ENCODE results near the gene MYO3B.
"Not testable (repeated sequence)": the region's sequence is repeated elsewhere in the genome, so short reads cannot be mapped to it uniquely, and the experiment has no call there.

The MYO3B gene

DNA sequence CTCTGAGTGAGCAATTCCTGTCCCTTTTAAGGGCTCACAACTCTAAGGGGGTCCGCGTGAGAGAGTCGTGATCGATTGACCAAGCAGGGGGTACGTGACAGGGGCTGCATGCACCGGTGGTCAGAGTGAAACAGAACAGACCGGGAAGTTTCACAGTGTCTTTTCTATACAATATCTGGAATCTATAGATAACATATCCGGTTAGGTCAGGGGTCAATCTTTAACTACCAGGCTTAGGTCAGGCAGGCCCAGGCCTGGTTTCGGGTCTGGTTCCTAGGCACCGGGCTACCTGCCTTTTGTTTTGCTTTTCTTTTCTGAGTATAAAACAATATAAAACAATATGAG is 35.3 kb downstream of the MYO3B start:
- not testable (repeated sequence) for DNase-seq (ENCODE audit: low read depth)

DNA sequence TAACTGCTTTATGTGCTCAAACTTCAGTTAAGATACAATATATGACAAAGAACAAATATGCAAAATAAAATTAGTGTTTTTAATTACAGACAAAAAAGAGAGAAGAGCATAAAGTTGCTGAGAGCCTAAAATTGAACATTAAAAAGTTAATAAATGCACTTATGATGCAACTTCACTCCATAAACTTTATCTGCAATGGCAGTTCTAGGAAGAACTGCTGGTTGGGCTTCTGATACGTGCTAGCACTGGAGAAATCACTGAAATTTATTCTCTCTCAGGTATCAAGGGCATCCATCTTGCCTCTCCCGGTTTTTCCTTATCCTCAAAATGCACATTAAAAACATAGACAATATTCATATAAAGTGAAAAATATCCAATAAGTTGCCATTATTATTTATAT is 35.7 kb downstream of the MYO3B start:
- DNase-seq (ENCODE audit: low read depth) = no peak

DNA sequence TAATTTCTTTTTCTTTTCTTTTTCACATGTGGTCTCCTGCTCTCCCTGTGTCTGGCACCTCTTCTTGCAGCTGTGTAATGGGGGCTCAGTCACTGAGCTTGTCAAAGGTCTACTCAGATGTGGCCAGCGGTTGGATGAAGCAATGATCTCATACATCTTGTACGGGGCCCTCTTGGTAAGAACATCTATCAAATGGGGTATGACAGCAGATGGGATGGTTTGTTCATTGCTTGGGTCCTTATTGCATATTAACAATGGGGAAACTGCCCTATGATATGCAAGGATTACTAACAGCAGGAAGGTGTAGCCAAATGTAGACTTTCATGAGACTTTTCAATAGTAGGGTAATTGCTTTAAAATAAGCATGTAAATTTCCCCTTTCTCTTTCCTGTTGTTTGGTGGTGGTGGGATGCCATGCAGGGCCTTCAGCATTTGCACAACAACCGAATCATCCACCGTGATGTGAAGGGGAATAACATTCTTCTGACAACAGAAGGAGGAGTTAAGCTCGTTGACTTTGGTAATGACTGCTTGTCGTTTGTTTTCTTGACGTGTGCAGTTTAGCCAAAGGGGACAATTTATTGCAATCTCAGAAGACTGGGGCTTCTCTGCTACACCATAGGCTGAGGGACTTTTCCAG is 36.5 kb downstream of the MYO3B start:
- DNase-seq (ENCODE audit: low read depth) = no peak

DNA sequence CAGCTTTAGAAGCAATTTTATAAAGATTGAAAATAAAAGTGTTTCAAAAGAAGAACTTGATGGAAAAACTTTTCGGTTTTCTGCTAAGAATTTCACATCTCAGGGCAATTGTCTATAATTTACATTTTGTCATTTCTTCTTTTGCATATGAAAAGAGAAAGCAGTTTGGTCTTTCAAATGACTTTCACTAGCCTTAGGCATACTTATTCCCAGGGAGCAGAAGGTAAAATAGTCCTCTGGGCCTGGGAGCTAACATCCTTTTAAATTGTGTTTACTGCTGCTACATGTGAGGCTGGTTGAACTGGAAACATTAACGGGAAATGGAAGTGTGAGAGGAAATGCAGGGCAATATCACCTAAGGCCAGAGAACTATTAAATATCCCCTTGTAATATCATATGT is 37.1 kb downstream of the MYO3B start:
- no peak for DNase-seq (ENCODE audit: low read depth)

DNA sequence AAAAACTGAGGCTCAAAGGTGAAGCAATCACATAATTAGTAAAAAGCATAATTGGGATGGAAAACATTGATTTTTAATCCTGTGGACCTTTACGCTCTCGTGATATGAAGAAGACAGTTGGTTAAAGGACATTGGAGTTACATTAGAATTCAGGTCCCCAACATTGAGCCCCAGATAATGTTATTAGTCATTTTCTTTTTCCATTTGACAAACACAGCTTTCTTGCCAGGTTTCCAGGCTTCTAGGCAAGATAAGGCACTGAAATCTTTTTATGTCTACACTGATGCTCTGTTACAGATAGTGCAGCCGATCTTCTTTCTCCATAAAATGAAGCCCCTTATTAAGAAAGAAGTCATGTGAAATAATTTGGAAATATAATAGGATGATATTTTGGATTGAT is 38.5 kb downstream of the MYO3B start:
- no peak for DNase-seq (ENCODE audit: low read depth)

DNA sequence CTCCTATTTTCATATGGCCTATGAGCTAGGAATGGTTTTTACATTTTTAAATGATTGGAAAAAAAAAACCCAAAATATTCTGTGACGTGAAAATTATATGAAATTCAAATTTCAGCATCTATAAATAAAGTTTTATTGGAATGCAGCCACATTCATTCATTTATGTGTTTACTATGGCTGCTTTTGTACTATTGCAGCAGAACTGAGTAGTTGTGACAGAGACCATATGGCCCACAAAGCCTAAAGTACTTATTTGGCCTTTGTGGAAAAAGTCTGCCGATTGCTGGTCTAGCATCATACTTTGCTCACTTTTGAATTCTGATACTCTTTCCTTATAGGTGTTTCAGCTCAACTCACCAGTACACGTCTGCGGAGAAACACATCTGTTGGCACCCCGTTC is 39.0 kb downstream of the MYO3B start:
- DNase-seq (ENCODE audit: low read depth) = no peak

DNA sequence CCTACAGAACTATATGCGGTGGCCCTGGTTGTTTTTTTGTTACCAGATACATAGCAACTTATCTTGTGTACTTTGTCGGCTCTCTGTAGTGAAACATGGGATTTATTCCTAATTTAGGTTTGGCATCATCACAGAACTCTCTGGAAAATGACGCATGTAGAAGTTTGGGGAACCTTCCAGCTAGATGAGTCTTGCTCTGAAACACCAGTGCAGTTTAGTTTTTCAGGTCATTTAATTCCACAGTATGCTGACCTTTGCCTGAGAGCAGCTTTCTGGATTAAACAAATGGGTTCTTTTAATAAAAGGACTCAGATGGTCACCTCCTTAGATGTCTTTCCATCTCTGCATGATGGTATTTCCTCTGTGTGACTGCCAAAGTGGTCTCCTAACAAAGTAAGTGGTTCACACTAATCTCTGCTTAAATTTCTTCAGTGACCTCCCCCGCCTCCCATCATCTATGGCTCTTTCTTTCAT is 39.9 kb downstream of the MYO3B start:
- DNase-seq (ENCODE audit: low read depth) = no peak

DNA sequence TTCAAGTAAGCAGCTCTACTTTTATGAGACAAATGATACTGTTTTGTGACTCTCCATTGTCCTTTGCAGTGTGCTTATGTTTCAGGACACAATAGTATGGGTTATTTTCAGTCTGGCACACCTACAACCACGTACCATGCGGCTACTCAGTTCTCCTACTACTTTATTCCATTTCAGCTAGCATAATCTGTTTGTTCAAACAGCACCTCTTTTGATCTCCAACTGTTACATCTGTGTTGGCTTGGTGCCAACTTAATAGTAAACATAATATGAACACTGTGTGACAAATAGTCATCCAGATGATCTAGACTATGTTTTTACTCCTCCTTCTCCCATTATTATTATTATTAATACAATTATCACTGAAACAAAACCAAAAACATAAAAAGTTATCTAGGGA is 40.5 kb downstream of the MYO3B start:
- no peak for DNase-seq (ENCODE audit: low read depth)

DNA sequence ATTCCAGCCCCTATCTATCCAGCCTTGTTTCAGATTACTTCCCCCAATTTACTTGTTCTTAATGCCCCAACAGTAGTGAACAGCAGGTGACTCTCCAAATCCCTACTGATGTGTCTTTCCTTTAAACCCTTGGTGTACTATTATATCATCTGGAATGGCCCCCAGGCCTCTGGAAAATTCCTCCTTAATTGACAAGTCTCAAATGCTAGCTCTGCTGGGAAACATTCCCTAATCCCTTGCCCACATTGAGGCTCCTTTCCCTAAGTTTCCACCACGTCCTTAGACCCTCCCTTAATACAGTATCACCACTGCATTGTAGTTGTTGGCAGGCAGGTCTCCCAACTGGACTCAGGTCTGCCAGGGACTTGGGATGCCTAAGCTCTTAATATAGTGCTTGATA is 41.0 kb downstream of the MYO3B start:
- no peak for DNase-seq (ENCODE audit: low read depth)

DNA sequence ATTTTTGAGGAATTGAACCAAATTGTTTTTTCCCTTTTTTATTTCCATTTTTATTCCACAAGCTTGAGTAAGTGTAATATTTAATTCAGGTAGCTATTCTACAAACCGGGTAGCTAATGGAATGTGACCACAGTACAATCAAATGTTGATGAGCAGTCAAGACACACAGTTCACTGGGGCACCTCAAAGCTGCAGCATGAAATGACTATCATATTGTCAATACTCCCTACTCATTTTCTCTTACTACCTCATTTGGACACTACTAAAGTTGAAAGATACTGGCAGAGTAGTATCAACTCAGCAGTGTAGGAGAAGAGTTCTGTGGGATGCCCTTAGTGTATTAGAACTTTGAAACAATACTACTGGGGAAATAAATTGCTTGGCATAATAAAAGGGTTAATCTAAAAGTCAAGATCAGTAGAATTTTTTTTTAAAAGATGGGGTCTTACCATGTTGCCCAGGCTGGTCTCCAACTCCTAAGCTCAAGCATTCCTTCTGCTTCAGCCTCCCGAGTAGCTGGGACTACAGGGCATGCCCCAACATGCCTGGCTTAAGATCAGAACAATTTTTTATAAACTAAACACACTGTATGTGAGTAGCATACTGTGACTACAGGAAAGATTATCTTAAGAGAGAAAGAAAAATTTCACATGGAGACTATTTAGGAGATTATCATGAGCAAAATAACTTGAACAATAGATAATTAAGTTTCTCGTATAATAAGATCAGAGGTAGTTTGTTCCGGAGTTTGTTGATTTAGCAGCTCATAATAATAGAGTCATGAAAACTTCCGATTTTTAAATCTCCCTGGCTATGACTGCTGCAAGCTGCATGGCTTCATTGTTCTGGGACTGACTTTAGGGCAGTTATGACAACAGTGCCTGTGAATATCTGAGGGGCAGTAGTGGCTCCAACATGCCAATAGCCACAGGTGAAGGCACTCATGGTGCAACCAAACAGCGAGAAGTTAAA is 43.7 kb downstream of the MYO3B start:
- DNase-seq (ENCODE audit: low read depth) = no peak

DNA sequence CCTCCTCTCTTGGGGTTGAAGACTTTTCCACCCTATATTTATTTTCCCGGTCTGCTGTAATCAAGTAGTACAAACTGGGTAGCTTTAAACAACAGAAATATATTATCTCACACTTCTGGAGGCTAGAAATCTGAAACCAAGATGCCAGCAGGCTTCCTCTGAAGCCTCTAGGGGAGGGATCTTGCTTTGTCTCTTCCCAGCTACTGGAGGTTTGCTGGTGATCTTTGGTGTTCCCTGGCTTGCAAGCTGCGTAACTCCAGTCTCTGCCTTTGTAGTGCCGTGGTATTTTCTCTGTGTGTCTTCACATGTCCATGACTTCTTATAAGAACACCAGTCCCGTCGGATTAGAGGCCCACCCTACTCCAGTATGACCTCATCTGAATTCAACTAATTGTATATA is 44.4 kb downstream of the MYO3B start:
- no peak for DNase-seq (ENCODE audit: low read depth)

DNA sequence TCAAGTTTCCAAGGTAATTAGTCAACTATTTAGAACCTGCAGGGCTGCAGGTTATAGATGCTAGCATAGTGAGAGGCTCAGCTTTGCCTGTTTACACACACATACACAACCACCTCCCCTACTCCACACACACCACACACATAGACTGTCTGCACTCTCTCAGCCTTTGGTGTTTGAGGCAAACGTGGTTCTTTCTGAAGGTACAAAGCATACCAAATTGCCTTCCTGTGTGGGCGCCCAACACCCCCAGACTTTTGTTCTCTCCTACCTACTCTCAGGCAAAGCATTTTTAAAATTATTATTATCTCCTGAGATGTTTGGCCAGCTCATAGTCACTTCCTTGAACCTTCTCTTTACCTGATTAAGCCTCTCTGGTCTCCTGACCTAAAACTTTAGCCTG is 44.9 kb downstream of the MYO3B start:
- no peak for DNase-seq (ENCODE audit: low read depth)

DNA sequence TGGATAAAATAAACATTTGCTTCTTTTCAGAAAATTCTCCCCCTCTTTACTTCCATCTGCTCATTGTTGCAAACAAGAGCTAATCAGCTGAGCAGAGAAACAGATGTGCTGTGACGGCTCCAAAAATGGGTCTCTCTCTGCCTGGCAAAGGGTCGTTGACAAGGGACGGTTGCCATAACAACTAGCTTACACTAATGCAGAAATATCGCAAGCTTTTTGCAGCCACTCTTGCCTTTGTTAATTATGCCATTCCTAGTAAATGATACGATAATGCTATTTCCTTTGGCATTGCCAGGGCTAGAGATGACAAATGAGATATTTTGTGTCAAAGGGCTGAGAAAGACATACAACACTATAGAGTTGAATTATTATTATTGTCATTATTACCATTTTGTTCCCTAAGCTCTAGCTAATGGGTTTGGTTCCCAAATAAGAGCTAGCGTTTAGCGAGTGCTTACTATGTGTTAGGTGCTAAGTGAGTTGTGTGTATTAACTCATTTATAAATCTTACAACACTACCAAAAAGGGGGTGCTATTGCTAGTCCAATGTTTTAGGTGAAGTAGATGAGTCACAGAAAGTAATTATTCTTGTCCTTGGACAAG is 46.8 kb downstream of the MYO3B start:
- DNase-seq (ENCODE audit: low read depth) = no peak

DNA sequence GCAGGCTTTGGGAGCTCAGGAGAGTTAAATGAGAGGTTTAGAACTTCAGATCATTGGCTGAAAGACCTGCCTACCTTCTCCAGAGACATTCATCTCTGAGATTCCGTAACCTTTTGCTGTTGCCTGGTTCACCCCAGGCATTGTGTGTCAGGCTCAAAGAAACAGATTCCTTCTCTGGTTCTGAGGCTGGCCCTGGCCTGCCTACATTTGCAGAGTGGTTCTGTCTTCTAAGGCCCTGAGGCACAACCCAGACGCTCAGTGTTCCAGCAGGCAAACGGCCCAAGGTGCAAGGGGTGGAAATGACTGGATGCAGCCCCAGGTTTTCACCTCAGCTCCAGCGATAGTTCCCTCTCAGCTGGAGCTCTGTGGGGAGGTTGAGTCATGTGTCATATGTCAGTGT is 48.3 kb downstream of the MYO3B start:
- no peak for DNase-seq (ENCODE audit: low read depth)

DNA sequence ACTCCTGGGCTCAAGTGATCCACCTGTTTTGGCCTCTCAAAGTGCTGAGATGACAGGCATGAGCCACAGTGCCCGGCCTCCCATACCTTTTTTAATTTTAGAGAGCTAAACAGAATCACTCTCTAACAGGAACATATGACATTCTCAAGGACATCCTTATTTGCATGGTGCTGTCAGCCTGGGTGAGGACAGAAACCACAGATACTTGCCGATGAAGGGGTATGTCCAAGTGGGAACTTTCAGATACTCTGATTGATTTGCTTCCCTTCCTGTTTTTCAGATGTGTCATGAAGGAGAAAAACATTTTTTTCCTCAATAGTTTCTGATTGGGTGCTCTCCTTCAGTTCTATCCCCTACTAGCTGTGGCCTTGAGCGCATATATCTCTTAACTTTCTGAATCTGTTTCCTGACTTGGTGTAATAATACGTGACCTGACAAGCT is 49.6 kb downstream of the MYO3B start:
- no peak for DNase-seq (ENCODE audit: low read depth)

DNA sequence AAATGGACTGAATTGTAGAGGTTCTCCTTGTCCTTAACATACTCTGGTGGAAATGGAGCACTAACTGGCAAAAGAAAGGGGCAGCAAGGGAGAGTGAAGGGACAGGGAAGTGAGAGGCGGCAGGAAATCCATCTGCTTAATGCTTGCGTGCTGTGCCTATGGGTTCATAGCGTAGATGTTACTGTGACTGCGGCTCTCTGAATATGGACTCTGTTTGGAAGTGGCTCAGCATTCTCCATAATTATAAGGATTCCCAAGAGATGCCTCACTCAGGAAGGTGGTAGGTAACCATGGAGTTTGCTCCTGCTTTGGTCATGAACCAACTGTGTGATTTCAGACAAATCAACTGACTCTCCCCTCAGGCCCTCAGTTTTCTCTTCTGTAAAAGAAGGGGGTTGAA is 50.0 kb downstream of the MYO3B start:
- DNase-seq (ENCODE audit: low read depth) = no peak

DNA sequence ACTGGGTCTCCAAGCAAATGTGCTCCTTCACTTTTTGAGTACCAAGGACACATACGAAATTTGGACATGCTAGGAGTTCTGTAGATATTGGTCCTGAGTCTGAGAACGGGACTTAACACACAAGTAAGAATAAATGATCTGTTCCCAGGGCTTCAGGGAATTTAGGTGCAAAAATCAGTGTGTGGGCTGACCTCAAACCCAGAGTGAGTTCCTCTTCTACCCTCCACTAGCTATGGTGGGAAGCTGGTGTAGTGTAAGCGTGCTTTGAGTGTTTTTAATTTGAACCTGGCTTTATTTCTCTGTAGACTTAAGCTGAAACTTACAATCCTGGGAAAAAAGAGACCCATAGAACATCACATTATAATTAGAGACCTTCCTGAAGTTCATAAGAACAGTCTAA is 50.5 kb downstream of the MYO3B start:
- DNase-seq (ENCODE audit: low read depth) = no peak

DNA sequence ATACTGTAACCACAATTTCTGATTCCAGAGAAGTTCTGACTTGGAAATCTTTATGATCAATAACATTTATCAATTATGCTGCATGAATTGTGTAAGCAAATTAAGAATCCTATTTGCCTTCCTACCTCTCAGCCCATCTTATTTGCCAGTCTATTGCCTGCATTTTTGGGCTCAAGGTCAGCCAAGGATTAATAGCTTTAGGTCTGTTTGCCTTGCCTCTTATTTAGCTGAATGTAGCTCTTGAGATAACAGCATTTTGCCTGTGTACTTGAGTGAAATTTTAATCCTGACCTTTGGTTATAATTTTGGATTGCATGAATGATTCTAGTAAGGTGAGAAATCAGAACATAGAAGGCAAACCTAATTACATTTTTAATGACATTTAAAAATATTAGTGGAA is 51.2 kb downstream of the MYO3B start:
- DNase-seq (ENCODE audit: low read depth) = no peak

DNA sequence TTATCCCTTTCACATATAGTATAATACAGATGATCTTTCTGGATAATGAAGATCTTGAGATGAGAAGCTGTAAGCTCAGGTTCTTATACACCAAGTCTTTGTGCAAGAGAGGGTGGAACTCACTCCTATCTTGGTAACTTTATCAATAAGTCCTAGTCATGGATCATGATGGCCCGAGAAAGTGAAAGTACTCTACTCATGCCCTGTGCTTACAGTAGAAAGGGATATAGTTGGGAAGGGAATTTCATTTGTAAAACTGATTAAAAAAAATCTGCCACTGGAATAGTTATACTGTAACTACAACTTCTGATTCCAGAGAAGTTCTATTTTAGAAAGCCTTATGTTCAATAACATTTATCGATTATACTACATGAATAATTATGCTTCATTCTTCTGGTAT is 51.8 kb downstream of the MYO3B start:
- no peak for DNase-seq (ENCODE audit: low read depth)

DNA sequence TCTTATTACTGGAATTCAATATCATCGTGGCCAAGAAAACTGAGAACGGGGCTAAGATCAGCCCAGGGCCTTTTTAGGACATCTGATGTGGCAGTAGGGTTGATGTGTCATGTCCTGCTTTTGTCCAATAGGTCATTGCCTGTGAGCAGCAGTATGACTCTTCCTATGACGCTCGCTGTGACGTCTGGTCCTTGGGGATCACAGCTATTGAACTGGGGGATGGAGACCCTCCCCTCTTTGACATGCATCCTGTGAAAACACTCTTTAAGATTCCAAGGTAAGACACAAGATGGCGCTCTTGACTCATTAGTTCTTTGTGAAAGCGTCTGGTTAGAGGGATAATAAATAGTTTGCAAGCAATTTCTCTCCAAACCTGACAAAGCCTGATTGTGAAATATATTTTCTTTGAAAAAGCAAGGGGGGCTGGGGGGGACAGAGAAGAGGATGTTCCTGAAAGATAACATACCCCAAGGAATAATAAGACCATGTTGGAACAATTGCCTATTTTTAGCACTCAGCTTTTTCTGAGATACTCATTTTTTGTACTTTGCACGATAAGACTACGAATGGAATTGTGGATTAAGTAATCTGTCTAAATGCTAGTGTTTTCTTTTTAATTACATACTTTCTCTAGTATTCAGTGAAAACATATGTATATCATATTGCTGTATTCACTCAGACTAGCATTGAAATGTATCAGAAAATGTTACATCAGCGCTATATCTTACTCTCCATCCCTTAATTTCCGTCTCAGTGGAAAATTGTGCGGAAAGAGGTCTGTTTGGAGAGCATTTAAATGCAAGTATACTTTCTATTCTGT is 58.1 kb downstream of the MYO3B start:
- no peak for DNase-seq (ENCODE audit: low read depth)

DNA sequence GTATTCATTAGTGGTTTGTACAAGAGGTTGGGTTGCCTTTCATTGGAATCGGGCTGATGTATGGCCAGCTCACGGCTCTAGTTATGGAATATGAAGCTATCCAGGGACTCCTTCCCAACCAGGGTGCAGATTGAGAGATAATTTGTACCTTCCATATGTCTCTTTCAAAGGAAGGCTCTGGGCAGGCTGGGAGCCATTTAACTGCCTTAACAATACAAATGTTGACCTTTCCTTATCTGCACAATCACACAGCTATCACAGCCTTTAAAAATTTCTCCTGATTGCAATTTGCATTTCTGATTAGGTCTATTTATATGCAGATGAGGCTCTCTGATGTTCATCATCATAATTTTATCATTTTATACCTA is 58.7 kb downstream of the MYO3B start:
- no peak for DNase-seq (ENCODE audit: low read depth)

DNA sequence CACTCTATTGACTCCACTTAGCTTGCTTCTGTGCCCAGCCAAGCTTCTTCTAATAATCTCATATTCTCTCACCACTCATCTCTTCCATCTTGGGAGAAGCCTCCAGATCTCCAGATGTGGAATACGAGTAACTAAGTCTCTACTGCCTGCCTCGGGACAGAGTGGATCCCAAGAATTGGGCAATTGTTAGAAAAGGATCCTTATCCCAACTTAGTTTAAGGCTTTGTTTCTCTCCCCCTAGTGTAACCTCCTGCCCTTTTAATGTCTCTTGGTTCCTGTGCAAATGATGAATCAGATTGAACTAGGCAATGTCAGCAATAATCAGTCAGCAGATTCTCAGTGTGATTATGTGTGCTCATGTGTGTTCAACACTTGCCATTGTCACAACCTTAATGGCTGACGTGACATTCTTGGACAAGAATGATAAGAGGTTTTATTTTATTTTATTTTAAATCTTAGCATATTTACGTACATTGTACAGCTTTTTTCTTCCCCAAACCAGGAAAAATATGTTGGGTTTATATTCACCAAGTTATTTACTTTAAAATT is 59.7 kb downstream of the MYO3B start:
- no peak for DNase-seq (ENCODE audit: low read depth)

Measured in stimulated activated CD8-positive, alpha-beta memory T cell treated with anti-CD3 and anti-CD28 coated beads, Interleukin-15, amount 100 ng/mL, for 24 hours (primary cell).